Measurements from ENCODE around the gene SMLR1. TPM values are rescaled to one million over a fixed set of nuclear protein-coding genes. Genes with fewer than 3 reads are reported as not detected.
A peak's percentile ranks its signal among the peaks of the same experiment; 100 is the strongest.

SMLR1 gene
- total RNA-seq, 1 donor from 2014 or later: 0.79 TPM

DNA sequence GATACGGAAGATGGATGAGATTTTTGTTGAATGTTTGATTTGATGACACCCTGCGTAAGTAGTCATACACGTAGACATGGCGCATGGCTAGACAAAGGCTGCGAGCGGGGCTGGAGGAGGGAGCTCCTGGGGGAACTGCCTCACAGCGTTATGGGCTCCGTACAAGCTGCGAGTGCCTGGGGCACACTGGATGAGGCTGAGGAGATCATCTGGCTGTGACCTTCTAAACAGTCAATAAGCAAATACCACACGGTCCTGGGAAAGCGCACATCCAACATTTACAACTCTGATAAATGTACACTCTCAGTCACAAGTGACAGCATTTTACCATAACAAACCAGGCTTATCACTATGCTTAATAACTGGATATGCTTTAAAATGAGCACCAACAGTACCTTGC, 37.1 kb downstream of the SMLR1 start:
- Mint-ChIP-seq H3K4me3 (ENCODE audit: low read depth) (peak overlapping the region; percentile 38), H3K36me3 (ENCODE audit: insufficient read depth) (peaks cover 7% of the 10 kb centered on the region), H3K27me3 (peaks cover 14% of the 10 kb centered on the region), H3K9me3 (ENCODE audit: low read depth) (no peaks in the 10 kb centered on the region), H3K27ac (peak overlapping the region; percentile 72), H3K4me1 (ENCODE audit: low read depth) (peaks cover 34% of the 10 kb centered on the region)
- TF ChIP-seq, protein P1, sequence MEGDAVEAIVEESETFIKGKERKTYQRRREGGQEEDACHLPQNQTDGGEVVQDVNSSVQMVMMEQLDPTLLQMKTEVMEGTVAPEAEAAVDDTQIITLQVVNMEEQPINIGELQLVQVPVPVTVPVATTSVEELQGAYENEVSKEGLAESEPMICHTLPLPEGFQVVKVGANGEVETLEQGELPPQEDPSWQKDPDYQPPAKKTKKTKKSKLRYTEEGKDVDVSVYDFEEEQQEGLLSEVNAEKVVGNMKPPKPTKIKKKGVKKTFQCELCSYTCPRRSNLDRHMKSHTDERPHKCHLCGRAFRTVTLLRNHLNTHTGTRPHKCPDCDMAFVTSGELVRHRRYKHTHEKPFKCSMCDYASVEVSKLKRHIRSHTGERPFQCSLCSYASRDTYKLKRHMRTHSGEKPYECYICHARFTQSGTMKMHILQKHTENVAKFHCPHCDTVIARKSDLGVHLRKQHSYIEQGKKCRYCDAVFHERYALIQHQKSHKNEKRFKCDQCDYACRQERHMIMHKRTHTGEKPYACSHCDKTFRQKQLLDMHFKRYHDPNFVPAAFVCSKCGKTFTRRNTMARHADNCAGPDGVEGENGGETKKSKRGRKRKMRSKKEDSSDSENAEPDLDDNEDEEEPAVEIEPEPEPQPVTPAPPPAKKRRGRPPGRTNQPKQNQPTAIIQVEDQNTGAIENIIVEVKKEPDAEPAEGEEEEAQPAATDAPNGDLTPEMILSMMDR (IDR thresholded peaks at IDR 0.05; ENCODE audit: unreplicated experiment): no peak
- DNase-seq (ENCODE audit: low spot score, unreplicated experiment): no peak

DNA sequence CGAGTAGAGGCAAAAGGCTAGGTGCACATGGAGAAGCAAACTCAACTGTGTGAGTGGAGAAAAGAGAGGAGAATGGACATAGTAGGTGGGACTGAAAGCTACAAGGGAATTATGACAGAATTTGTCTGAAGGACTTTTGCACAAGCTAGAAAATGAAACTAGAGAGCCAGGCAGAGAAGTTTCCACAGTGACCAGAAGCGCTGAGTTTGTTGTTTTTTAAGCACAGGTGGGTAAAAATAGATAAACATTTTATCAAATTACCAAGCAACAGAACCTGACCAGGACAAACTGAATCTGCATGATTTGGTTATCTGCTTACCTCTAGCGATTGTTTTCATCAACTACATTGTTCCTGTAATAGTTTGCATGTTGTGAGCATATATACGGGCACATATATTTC, 38.6 kb downstream of the SMLR1 start:
- Mint-ChIP-seq H3K9me3 (ENCODE audit: low read depth) (no peaks in the 10 kb centered on the region), H3K4me1 (ENCODE audit: low read depth) (peaks cover 36% of the 10 kb centered on the region), H3K27ac (no peak overlapping the region), H3K4me3 (ENCODE audit: low read depth) (no peak overlapping the region), H3K27me3 (peaks cover 14% of the 10 kb centered on the region), H3K36me3 (ENCODE audit: insufficient read depth) (peaks cover 10% of the 10 kb centered on the region)
- TF ChIP-seq, protein P1 (IDR thresholded peaks at IDR 0.05; ENCODE audit: unreplicated experiment): no peak
- DNase-seq (ENCODE audit: low spot score, unreplicated experiment): no peak

DNA sequence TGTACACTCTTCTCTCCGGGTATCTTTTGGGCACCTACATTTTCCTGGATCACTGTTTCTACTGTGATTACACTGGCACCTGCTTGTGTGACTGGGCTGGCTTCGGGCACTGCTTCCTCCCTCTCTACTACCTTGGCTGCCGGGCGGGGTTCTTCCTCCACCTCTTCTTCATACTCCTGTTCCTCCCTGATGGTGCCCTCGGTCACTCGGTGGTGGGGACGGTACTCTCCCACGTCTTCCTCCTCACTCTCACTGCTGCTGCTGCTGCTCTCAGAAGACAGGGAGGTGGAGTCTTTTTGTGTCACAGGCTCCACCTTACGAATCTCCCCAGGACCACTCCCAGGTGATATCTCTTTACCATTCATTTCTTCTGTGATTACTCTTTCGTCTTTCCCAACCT, 42.5 kb downstream of the SMLR1 start:
- Mint-ChIP-seq H3K36me3 (ENCODE audit: insufficient read depth) (peaks cover 9% of the 10 kb centered on the region), H3K27ac (peak overlapping the region; percentile 3), H3K9me3 (ENCODE audit: low read depth) (no peaks in the 10 kb centered on the region), H3K27me3 (peaks cover 14% of the 10 kb centered on the region), H3K4me3 (ENCODE audit: low read depth) (no peak overlapping the region), H3K4me1 (ENCODE audit: low read depth) (peaks cover 21% of the 10 kb centered on the region)
- DNase-seq (ENCODE audit: low spot score, unreplicated experiment): no peak
- TF ChIP-seq, protein P1 (IDR thresholded peaks at IDR 0.05; ENCODE audit: unreplicated experiment): no peak

DNA sequence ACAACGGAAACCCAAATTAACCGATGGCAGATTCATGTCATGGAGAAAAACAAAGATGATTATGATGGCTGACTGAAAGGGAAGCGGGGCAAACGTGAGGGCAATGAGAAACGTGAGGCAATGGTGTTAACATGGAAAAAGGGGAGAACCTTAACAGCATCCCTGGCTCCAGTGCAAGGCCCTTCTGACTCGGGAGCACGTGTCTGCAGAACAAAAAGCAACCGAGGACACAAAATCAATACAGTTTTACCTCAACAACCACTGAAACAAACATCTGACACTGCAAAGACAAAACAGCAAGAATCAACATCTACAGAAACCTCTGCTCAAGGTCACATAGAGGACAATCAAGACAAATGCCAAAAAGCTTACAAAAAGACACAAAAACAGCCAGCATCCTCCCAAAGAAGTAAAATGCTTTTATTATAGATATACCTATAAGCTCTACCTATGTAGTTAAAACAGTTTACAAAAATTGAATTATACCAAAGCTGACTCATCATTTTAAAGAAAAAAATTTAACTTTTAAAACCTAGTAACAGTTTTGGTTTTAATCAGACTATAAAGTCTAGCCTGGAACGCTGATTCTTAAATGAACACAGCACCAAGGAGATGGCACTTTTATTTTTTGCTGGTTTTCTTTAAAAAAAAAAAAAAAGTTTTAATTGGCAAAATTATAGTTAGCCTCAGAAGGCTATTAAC, 43.1 kb downstream of the SMLR1 start:
- Mint-ChIP-seq H3K36me3 (ENCODE audit: insufficient read depth) (peaks cover 7% of the 10 kb centered on the region), H3K9me3 (ENCODE audit: low read depth) (no peaks in the 10 kb centered on the region), H3K27me3 (peaks cover 14% of the 10 kb centered on the region), H3K4me3 (ENCODE audit: low read depth) (no peak overlapping the region), H3K4me1 (ENCODE audit: low read depth) (peaks cover 19% of the 10 kb centered on the region), H3K27ac (no peak overlapping the region)
- no peak for DNase-seq (ENCODE audit: low spot score, unreplicated experiment)
- TF ChIP-seq, protein P1 (IDR thresholded peaks at IDR 0.05; ENCODE audit: unreplicated experiment): no peak

DNA sequence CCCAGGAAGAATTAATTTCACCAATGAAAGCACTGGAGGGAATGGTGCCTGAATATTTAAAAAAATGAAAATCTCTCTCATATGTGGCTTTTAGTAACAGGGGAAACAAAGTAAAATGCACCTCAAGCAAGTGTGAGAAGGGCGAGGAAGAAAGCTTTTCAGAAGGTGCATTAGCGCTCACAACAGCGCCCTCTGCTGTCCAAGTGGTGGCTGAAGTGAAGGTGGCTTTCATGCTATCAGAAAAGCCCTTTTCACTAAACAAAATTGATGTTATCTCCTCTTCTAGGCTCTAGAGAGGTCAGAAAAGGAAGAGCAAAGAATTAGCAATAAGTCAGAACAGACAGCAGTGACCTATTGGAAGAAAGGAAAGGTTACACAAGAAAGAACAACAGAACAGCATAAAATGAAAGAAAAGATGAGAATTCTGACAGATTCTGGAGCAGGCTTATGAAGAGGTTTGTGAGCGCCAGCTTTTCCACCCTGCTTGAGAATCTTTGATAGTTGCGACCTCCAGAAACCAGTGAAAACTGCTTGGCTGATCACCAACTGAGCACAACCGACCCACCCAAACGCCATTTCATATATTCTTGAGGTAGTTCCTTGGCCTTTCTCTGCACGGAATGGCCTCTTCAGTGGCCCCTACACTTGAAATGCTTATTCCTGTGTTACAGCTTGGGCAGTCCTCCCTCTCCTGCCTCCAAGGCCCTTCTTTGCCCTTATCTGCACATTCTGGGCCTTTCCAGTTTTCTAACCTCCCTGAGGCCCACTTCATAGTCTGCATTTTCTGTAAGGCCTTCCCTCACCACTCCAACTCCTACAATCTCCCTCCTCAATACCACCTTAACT, 45.3 kb downstream of the SMLR1 start:
- H3K27ac Mint-ChIP-seq: no peak overlapping the region
- H3K27me3 Mint-ChIP-seq: peaks cover 14% of the 10 kb centered on the region
- H3K36me3 Mint-ChIP-seq (ENCODE audit: insufficient read depth): peaks cover 7% of the 10 kb centered on the region
- peaks cover 15% of the 10 kb centered on the region for H3K4me1 Mint-ChIP-seq (ENCODE audit: low read depth)
- H3K9me3 Mint-ChIP-seq (ENCODE audit: low read depth): no peaks in the 10 kb centered on the region
- H3K4me3 Mint-ChIP-seq (ENCODE audit: low read depth): no peak overlapping the region
- peak; percentile 46 for DNase-seq (ENCODE audit: low spot score, unreplicated experiment)
- TF ChIP-seq, protein P1 (IDR thresholded peaks at IDR 0.05; ENCODE audit: unreplicated experiment): peak; percentile 95
